ENCODE data around the gene DSG1. TPM values are rescaled to one million over a fixed set of nuclear protein-coding genes. Genes with fewer than 3 reads are reported as not detected.

DSG1 gene
- total and polyA plus RNA-seq, 4 donors = 0.13 to 2.9 (median 0.65) TPM

- Histone ChIP-seq H3K9ac (ENCODE audit: low read depth in 1 of 2, low read length in 2 of 2) (no peak overlapping the region), H3K4me1 (ENCODE audit: control insufficient read depth in 4 of 4, insufficient read depth in 4 of 4, low read length in 3 of 4) (peaks cover 4 to 21% (median 16%) of the 10 kb centered on the region in 4 donors), H3K27me3 (ENCODE audit: control insufficient read depth in 4 of 4, insufficient read depth in 4 of 4, low read length in 3 of 4) (no peaks in the 10 kb centered on the region), H3K27ac (ENCODE audit: low read depth in 1 of 2, low read length in 2 of 2) (no peak overlapping the region), H3K9me3 (ENCODE audit: control insufficient read depth in 4 of 4, low read length in 3 of 4) (no peaks in the 10 kb centered on the region), H3K4me3 (ENCODE audit: low read depth in 1 of 3, low read length in 3 of 3) (no peak overlapping the region), H3K36me3 (ENCODE audit: control insufficient read depth in 4 of 4, insufficient read depth in 3 of 4, low read depth in 1 of 4, low read length in 3 of 4) (no peaks in the 10 kb centered on the region)
- DNase-seq (ENCODE audit: low spot score) = no peak
- no peak for TF ChIP-seq RXRA (IDR thresholded peaks at IDR 0.05)
- TF ChIP-seq EGR1 (IDR thresholded peaks at IDR 0.05; ENCODE audit: low read depth in 2 of 2) = no peak
- no peak for TF ChIP-seq HNF4G (IDR thresholded peaks at IDR 0.05)
- no peak for TF ChIP-seq GABPA (IDR thresholded peaks at IDR 0.05 in 1 of 2, conservative IDR thresholded peaks at IDR 0.05 in 1 of 2)
- TF ChIP-seq FOXA2 (IDR thresholded peaks at IDR 0.05) = no peak
- TF ChIP-seq, protein P1, sequence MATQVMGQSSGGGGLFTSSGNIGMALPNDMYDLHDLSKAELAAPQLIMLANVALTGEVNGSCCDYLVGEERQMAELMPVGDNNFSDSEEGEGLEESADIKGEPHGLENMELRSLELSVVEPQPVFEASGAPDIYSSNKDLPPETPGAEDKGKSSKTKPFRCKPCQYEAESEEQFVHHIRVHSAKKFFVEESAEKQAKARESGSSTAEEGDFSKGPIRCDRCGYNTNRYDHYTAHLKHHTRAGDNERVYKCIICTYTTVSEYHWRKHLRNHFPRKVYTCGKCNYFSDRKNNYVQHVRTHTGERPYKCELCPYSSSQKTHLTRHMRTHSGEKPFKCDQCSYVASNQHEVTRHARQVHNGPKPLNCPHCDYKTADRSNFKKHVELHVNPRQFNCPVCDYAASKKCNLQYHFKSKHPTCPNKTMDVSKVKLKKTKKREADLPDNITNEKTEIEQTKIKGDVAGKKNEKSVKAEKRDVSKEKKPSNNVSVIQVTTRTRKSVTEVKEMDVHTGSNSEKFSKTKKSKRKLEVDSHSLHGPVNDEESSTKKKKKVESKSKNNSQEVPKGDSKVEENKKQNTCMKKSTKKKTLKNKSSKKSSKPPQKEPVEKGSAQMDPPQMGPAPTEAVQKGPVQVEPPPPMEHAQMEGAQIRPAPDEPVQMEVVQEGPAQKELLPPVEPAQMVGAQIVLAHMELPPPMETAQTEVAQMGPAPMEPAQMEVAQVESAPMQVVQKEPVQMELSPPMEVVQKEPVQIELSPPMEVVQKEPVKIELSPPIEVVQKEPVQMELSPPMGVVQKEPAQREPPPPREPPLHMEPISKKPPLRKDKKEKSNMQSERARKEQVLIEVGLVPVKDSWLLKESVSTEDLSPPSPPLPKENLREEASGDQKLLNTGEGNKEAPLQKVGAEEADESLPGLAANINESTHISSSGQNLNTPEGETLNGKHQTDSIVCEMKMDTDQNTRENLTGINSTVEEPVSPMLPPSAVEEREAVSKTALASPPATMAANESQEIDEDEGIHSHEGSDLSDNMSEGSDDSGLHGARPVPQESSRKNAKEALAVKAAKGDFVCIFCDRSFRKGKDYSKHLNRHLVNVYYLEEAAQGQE (IDR thresholded peaks at IDR 0.05) = no peak
- TF ChIP-seq, protein P2, sequence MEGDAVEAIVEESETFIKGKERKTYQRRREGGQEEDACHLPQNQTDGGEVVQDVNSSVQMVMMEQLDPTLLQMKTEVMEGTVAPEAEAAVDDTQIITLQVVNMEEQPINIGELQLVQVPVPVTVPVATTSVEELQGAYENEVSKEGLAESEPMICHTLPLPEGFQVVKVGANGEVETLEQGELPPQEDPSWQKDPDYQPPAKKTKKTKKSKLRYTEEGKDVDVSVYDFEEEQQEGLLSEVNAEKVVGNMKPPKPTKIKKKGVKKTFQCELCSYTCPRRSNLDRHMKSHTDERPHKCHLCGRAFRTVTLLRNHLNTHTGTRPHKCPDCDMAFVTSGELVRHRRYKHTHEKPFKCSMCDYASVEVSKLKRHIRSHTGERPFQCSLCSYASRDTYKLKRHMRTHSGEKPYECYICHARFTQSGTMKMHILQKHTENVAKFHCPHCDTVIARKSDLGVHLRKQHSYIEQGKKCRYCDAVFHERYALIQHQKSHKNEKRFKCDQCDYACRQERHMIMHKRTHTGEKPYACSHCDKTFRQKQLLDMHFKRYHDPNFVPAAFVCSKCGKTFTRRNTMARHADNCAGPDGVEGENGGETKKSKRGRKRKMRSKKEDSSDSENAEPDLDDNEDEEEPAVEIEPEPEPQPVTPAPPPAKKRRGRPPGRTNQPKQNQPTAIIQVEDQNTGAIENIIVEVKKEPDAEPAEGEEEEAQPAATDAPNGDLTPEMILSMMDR (IDR thresholded peaks at IDR 0.05; ENCODE audit: low read depth, low read length, missing input control) = no peak
- TF ChIP-seq, protein P3, sequence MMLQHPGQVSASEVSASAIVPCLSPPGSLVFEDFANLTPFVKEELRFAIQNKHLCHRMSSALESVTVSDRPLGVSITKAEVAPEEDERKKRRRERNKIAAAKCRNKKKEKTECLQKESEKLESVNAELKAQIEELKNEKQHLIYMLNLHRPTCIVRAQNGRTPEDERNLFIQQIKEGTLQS (IDR thresholded peaks at IDR 0.05) = no peak
- no peak for TF ChIP-seq JUND (IDR thresholded peaks at IDR 0.05)
- 86% methylated on average over 2 of the region's 2 CpGs for WGBS
These were observed 80.2 kb downstream of the DSG1 start for GRCh38 chr18:31398191-31398590.

- 75% methylated on average over 6 of the region's 6 CpGs for WGBS
- Histone ChIP-seq H3K9ac (ENCODE audit: low read depth in 1 of 2, low read length in 2 of 2) (no peak overlapping the region), H3K4me3 (ENCODE audit: low read depth in 1 of 3, low read length in 3 of 3) (no peak overlapping the region), H3K27ac (ENCODE audit: low read depth in 1 of 2, low read length in 2 of 2) (no peak overlapping the region), H3K9me3 (ENCODE audit: control insufficient read depth in 4 of 4, low read length in 3 of 4) (no peaks in the 10 kb centered on the region), H3K27me3 (ENCODE audit: control insufficient read depth in 4 of 4, insufficient read depth in 4 of 4, low read length in 3 of 4) (no peaks in the 10 kb centered on the region), H3K36me3 (ENCODE audit: control insufficient read depth in 4 of 4, insufficient read depth in 3 of 4, low read depth in 1 of 4, low read length in 3 of 4) (no peaks in the 10 kb centered on the region), H3K4me1 (ENCODE audit: control insufficient read depth in 4 of 4, insufficient read depth in 4 of 4, low read length in 3 of 4) (peaks cover 5 to 27% (median 19%) of the 10 kb centered on the region in 4 donors)
- no peak for DNase-seq (ENCODE audit: low spot score)
- TF ChIP-seq JUND (IDR thresholded peaks at IDR 0.05) (no peak), FOXA2 (IDR thresholded peaks at IDR 0.05) (no peak), RXRA (IDR thresholded peaks at IDR 0.05) (no peak), YY1 (IDR thresholded peaks at IDR 0.05) (no peak), GABPA (IDR thresholded peaks at IDR 0.05 in 1 of 2, conservative IDR thresholded peaks at IDR 0.05 in 1 of 2) (no peak), EGR1 (IDR thresholded peaks at IDR 0.05; ENCODE audit: low read depth in 2 of 2) (no peak), HNF4A (conservative IDR thresholded peaks at IDR 0.05) (no peak), NR2F2 (IDR thresholded peaks at IDR 0.05) (no peak), TAF1 (conservative IDR thresholded peaks at IDR 0.05) (no peak), SP1 (IDR thresholded peaks at IDR 0.05) (no peak), ZBTB33 (IDR thresholded peaks at IDR 0.05) (no peak), FOXA1 (IDR thresholded peaks at IDR 0.05) (no peak), HNF4G (IDR thresholded peaks at IDR 0.05) (no peak)
- TF ChIP-seq, protein P1 (IDR thresholded peaks at IDR 0.05) = no peak
- TF ChIP-seq, protein P3 (IDR thresholded peaks at IDR 0.05) = no peak
- TF ChIP-seq, protein P2 (IDR thresholded peaks at IDR 0.05; ENCODE audit: low read depth, low read length, missing input control) = no peak
These were observed 81.5 kb downstream of the DSG1 start for GRCh38 chr18:31399306-31400032.
